GM04503 (cell line): Measurements from ENCODE around the gene C6orf136.
"Not testable (repeated sequence)": the region's sequence is repeated elsewhere in the genome, so short reads cannot be mapped to it uniquely, and the experiment has no call there.

Experiments
- DNase-seq: peaks from one replicate; pipeline ENCODE4 v3.0.0-alpha.2; 2012; ENCODE audit warnings: low read depth

Gene C6orf136

GRCh38 chr6:30646450-30647241, at the start of gene C6orf136:
TSS of gene C6orf136 (plus strand) at chr6:30647133. CDS start at chr6:30647232, 99 bp downstream.
- no peak for DNase-seq

- DNase-seq: not testable (repeated sequence)
Measured at GRCh38 chr6:30597315-30598144, 49.4 kb upstream of the C6orf136 start.

- no peak for DNase-seq
Measured at GRCh38 chr6:30598912-30599624, 47.9 kb upstream of the C6orf136 start.

GRCh38 chr6:30599625-30600324, 47.2 kb upstream of the C6orf136 start:
- DNase-seq: no peak

GRCh38 chr6:30600451-30600961, 46.4 kb upstream of the C6orf136 start:
- no peak for DNase-seq

- DNase-seq: no peak
Measured at GRCh38 chr6:30601436-30601814, 45.5 kb upstream of the C6orf136 start.

- no peak for DNase-seq
Measured at GRCh38 chr6:30601815-30602641, 44.9 kb upstream of the C6orf136 start.

GRCh38 chr6:30603961-30604360, 43.0 kb upstream of the C6orf136 start:
- no peak for DNase-seq

GRCh38 chr6:30610065-30610464, 36.9 kb upstream of the C6orf136 start:
- no peak for DNase-seq

- no peak for DNase-seq
Measured at GRCh38 chr6:30611150-30611855, 35.6 kb upstream of the C6orf136 start.

- no peak for DNase-seq
Measured at GRCh38 chr6:30611856-30612194, 35.1 kb upstream of the C6orf136 start.

- no peak for DNase-seq
Measured at GRCh38 chr6:30612213-30612612, 34.7 kb upstream of the C6orf136 start.

GRCh38 chr6:30612687-30613248, 34.2 kb upstream of the C6orf136 start:
- DNase-seq: no peak

GRCh38 chr6:30613251-30614043, 33.5 kb upstream of the C6orf136 start:
- no peak for DNase-seq

GRCh38 chr6:30614044-30614842, 32.7 kb upstream of the C6orf136 start:
- no peak for DNase-seq

GRCh38 chr6:30614843-30615218, 32.1 kb upstream of the C6orf136 start:
- DNase-seq: peak; percentile 89

GRCh38 chr6:30615219-30615957, 31.5 kb upstream of the C6orf136 start:
- DNase-seq: no peak
